HG02870 (cell line): ENCODE results near the gene TEDC2.

Experiments
- ATAC-seq: cut with Tn5 transposase; IDR thresholded peaks from one replicate; pipeline ENCODE4 v1.9.1; 2021; ENCODE audit warnings: mild to moderate bottlenecking, moderate library complexity; ENCODE audit not compliant: unreplicated experiment

The TEDC2 gene

GRCh38 chr16:2511128-2511800 is 51.4 kb downstream of the TEDC2 start:
- no peak for ATAC-seq

- ATAC-seq: no peak
Measured at GRCh38 chr16:2511996-2512734, 52.3 kb downstream of the TEDC2 start.

- no peak for ATAC-seq
Measured at GRCh38 chr16:2512735-2513404, 53.0 kb downstream of the TEDC2 start.

- ATAC-seq: peak; percentile 60
Measured at GRCh38 chr16:2513405-2514332, 53.8 kb downstream of the TEDC2 start, which contains the start of gene ATP6V0C. ATP6V0C (plus strand) TSS chr16:2513952; CDS start chr16:2514104, 152 bp downstream.
